ENCODE results near the gene PCDHGA1.
"Not testable (repeated sequence)": the region's sequence is repeated elsewhere in the genome, so short reads cannot be mapped to it uniquely, and the experiment has no call there.

PCDHGA1 gene

GRCh38 chr5:141346017-141346416 is 15.7 kb downstream of the PCDHGA1 start:
- DNase-seq (ENCODE audit: low read depth in 2 of 2, low spot score in 1 of 2), result not testable (repeated sequence)

- no peak for DNase-seq (ENCODE audit: low read depth in 2 of 2, low spot score in 1 of 2)
These were observed 19.8 kb downstream of the PCDHGA1 start, which contains the start of gene PCDHGB1 for GRCh38 chr5:141349917-141350619. TSS of gene PCDHGB1 (plus strand) at chr5:141350099. CDS start at chr5:141350261, 162 bp downstream.

- DNase-seq (ENCODE audit: low read depth in 2 of 2, low spot score in 1 of 2), result no peak
These were observed 21.3 kb downstream of the PCDHGA1 start for GRCh38 chr5:141351591-141351990.

GRCh38 chr5:141354900-141355469 is 24.7 kb downstream of the PCDHGA1 start, which contains the start of gene PCDHGA4:
TSS of gene PCDHGA4 (plus strand) at chr5:141355021. CDS start at chr5:141355108, 87 bp downstream.
- no peak for DNase-seq (ENCODE audit: low read depth in 2 of 2, low spot score in 1 of 2)

- no peak for DNase-seq (ENCODE audit: low read depth in 2 of 2, low spot score in 1 of 2)
These were observed 25.3 kb downstream of the PCDHGA1 start for GRCh38 chr5:141355641-141356040.

GRCh38 chr5:141356133-141356532 is 25.8 kb downstream of the PCDHGA1 start:
- no peak for DNase-seq (ENCODE audit: low read depth in 2 of 2, low spot score in 1 of 2)

- DNase-seq (ENCODE audit: low read depth in 2 of 2, low spot score in 1 of 2), result no peak
These were observed 26.6 kb downstream of the PCDHGA1 start for GRCh38 chr5:141356950-141357349.

- DNase-seq (ENCODE audit: low read depth in 2 of 2, low spot score in 1 of 2), result no peak
These were observed 29.6 kb downstream of the PCDHGA1 start, which contains the start of gene PCDHGB2 for GRCh38 chr5:141359790-141360426. TSS of gene PCDHGB2 (plus strand) at chr5:141359994. CDS start at chr5:141360136, 142 bp downstream.

GRCh38 chr5:141360685-141361084 is 30.4 kb downstream of the PCDHGA1 start:
- no peak for DNase-seq (ENCODE audit: low read depth in 2 of 2, low spot score in 1 of 2)

GRCh38 chr5:141362719-141363118 is 32.4 kb downstream of the PCDHGA1 start:
- DNase-seq (ENCODE audit: low read depth in 2 of 2, low spot score in 1 of 2), result no peak

GRCh38 chr5:141363952-141364660 is 33.8 kb downstream of the PCDHGA1 start, which contains the start of gene PCDHGA5:
TSS of gene PCDHGA5 (plus strand) at chr5:141364162. CDS start at chr5:141364331, 169 bp downstream.
- DNase-seq (ENCODE audit: low read depth in 2 of 2, low spot score in 1 of 2), result no peak

GRCh38 chr5:141366016-141366896 is 35.9 kb downstream of the PCDHGA1 start:
- DNase-seq (ENCODE audit: low read depth in 2 of 2, low spot score in 1 of 2), result no peak

GRCh38 chr5:141369994-141370848 is 39.9 kb downstream of the PCDHGA1 start, which contains the start of gene PCDHGB3:
TSS of gene PCDHGB3 (plus strand) at chr5:141370242. CDS start at chr5:141370395, 153 bp downstream.
- DNase-seq (ENCODE audit: low read depth in 2 of 2, low spot score in 1 of 2), result no peak

GRCh38 chr5:141371572-141372475 is 41.5 kb downstream of the PCDHGA1 start:
- no peak for DNase-seq (ENCODE audit: low read depth in 2 of 2, low spot score in 1 of 2)

GRCh38 chr5:141373673-141374317 is 43.5 kb downstream of the PCDHGA1 start, which contains the start of gene PCDHGA6:
TSS of gene PCDHGA6 (plus strand) at chr5:141373891. CDS start at chr5:141374084, 193 bp downstream.
- no peak for DNase-seq (ENCODE audit: low read depth in 2 of 2, low spot score in 1 of 2)

GRCh38 chr5:141374627-141375026 is 44.3 kb downstream of the PCDHGA1 start:
- DNase-seq (ENCODE audit: low read depth in 2 of 2, low spot score in 1 of 2), result no peak

GRCh38 chr5:141375444-141376155 is 45.3 kb downstream of the PCDHGA1 start:
- not testable (repeated sequence) for DNase-seq (ENCODE audit: low read depth in 2 of 2, low spot score in 1 of 2)
